Measurements from ENCODE around the gene LRP2.

The LRP2 gene

GRCh38 chr2:169119851-169120250 lies 242.5 kb downstream of the LRP2 start:
- in situ Hi-C loops (cut with MboI; ENCODE audit: low pct_unique_long_range_greater_than_20kb, low sequenced_read_pairs, unreplicated experiment), result loop anchor here (25.0 kb wide), 1 partner anchor 158 kb away; no protein-coding TSS in a partner anchor
- TF ChIP-seq CTCF (IDR thresholded peaks at IDR 0.05; ENCODE audit: extremely low read depth, insufficient read depth, missing control alignments), result no peak
- no peak for DNase-seq (ENCODE audit: low spot score)

GRCh38 chr2:169119123-169119760 lies 243.1 kb downstream of the LRP2 start:
- in situ Hi-C loops (cut with MboI; ENCODE audit: low pct_unique_long_range_greater_than_20kb, low sequenced_read_pairs, unreplicated experiment), result loop anchor here (25.0 kb wide), 1 partner anchor 157 kb away; no protein-coding TSS in a partner anchor
- no peak for TF ChIP-seq CTCF (IDR thresholded peaks at IDR 0.05; ENCODE audit: extremely low read depth, insufficient read depth, missing control alignments)
- no peak for DNase-seq (ENCODE audit: low spot score)

GRCh38 chr2:169118060-169118459 lies 244.3 kb downstream of the LRP2 start:
- DNase-seq (ENCODE audit: low spot score), result no peak
- no peak for TF ChIP-seq CTCF (IDR thresholded peaks at IDR 0.05; ENCODE audit: extremely low read depth, insufficient read depth, missing control alignments)
- in situ Hi-C loops (cut with MboI; ENCODE audit: low pct_unique_long_range_greater_than_20kb, low sequenced_read_pairs, unreplicated experiment), result loop anchor here (25.0 kb wide), 1 partner anchor 156 kb away; no protein-coding TSS in a partner anchor

GRCh38 chr2:169116993-169117392 lies 245.3 kb downstream of the LRP2 start:
- no peak for DNase-seq (ENCODE audit: low spot score)
- TF ChIP-seq CTCF (IDR thresholded peaks at IDR 0.05; ENCODE audit: extremely low read depth, insufficient read depth, missing control alignments), result no peak
- in situ Hi-C loops (cut with MboI; ENCODE audit: low pct_unique_long_range_greater_than_20kb, low sequenced_read_pairs, unreplicated experiment), result loop anchor here (25.0 kb wide), 1 partner anchor 155 kb away; no protein-coding TSS in a partner anchor

- in situ Hi-C loops (cut with MboI; ENCODE audit: low pct_unique_long_range_greater_than_20kb, low sequenced_read_pairs, unreplicated experiment), result loop anchor here (25.0 kb wide), 1 partner anchor 154 kb away; no protein-coding TSS in a partner anchor
Measured at GRCh38 chr2:169116327-169116726, 246.0 kb downstream of the LRP2 start.

GRCh38 chr2:169114056-169114455 lies 248.3 kb downstream of the LRP2 start:
- no peak for TF ChIP-seq CTCF (IDR thresholded peaks at IDR 0.05; ENCODE audit: extremely low read depth, insufficient read depth, missing control alignments)
- in situ Hi-C loops (cut with MboI; ENCODE audit: low pct_unique_long_range_greater_than_20kb, low sequenced_read_pairs, unreplicated experiment), result loop anchor here (25.0 kb wide), 1 partner anchor 152 kb away; no protein-coding TSS in a partner anchor
- DNase-seq (ENCODE audit: low spot score), result no peak

More at GRCh38 chr2:169116327-169116726, 246.0 kb downstream of the LRP2 start:
- TF ChIP-seq CTCF (IDR thresholded peaks at IDR 0.05; ENCODE audit: extremely low read depth, insufficient read depth, missing control alignments), result no peak
- DNase-seq (ENCODE audit: low spot score), result no peak

Data from GM13977 (cell line).